Lung (tissue), 12 donors: Measurements from ENCODE around the gene SULT1B1. TPM values are rescaled to one million over a fixed set of nuclear protein-coding genes. Genes with fewer than 3 reads are reported as not detected.
A peak's percentile ranks its signal among the peaks of the same experiment; 100 is the strongest.

Experiments
- ATAC-seq: fragments of 200-7000 bp; cut with Tn5 transposase; one replicate; pipeline ENCODE4 v1.9.1; 2020; ENCODE audit warnings: moderate number of reproducible peaks; ENCODE audit not compliant: insufficient read depth, low FRiP score
- DNase-seq, 3 donors: peaks; one replicate each; pipeline ENCODE4 v3.0.0-alpha.2; 2013 to 2017
- H3K27ac ChIP-seq, 2 donors: one replicate each; pipeline ENCODE4 v1.5.1; 2013; ENCODE audit warnings: mild to moderate bottlenecking in 2 of 2, moderate library complexity in 2 of 2, control low read depth in 1 of 2, inconsistent platforms in 1 of 2, low read depth in 1 of 2, low read length in 1 of 2
- H3K27me3 ChIP-seq, 3 donors: one replicate each; pipeline ENCODE4 v1.5.1; 2013; ENCODE audit warnings: low read length in 2 of 3; ENCODE audit not compliant: control insufficient read depth in 3 of 3, insufficient read depth in 3 of 3
- H3K36me3 ChIP-seq, 4 donors: one replicate each; pipeline ENCODE4 v1.5.1; 2013; ENCODE audit warnings: low read length in 4 of 4, mild to moderate bottlenecking in 1 of 4, moderate library complexity in 1 of 4; ENCODE audit not compliant: control insufficient read depth in 4 of 4, insufficient read depth in 4 of 4
- H3K4me1 ChIP-seq, 5 donors: one replicate each; pipeline ENCODE4 v1.5.1; 2013; ENCODE audit warnings: low read length in 5 of 5, mild to moderate bottlenecking in 2 of 5, moderate library complexity in 1 of 5; ENCODE audit not compliant: control insufficient read depth in 5 of 5, insufficient read depth in 5 of 5
- H3K4me3 ChIP-seq: one replicate; pipeline ENCODE4 v1.5.1; 2013; ENCODE audit warnings: mild to moderate bottlenecking, control low read depth, moderate library complexity
- H3K9ac ChIP-seq, 2 donors: one replicate each; pipeline ENCODE4 v1.5.1; 2013; ENCODE audit warnings: low read length in 2 of 2, control low read depth in 1 of 2; ENCODE audit not compliant: insufficient read depth in 1 of 2
- H3K9me3 ChIP-seq, 4 donors: one replicate each; pipeline ENCODE4 v1.5.1; 2013; ENCODE audit warnings: low read length in 3 of 4, mild to moderate bottlenecking in 1 of 4, moderate library complexity in 1 of 4; ENCODE audit not compliant: control insufficient read depth in 4 of 4, insufficient read depth in 3 of 4
- WGBS, 2 donors: extraction: QIAGEN DNeasy Blood & Tissue Kit; methylation state at CpG; one replicate each; pipeline ENCODE4 v1.1.7; 2013; 5-methylcytosine and 5-hydroxymethylcytosine counted together
- polyA plus RNA-seq, 2 donors: library from polyadenylated mRNA; stranded (reverse); fragments of 200-250 nt; gene quantifications; one replicate each; pipeline ENCODE4 v1.2.1, GENCODE V29; 2013
- total RNA-seq, 2 donors: library from RNA; depleted of rRNA in 1 of 2; stranded (reverse); fragments of >200 nt in 1 of 2; gene quantifications; one replicate each; pipeline ENCODE4 v1.2.1, GENCODE V29; 2014 to 2021
- TF ChIP-seq, protein P1 (sequence below): IDR thresholded peaks from 2 replicates; pipeline ENCODE4 v1.5.1; 2012; ENCODE audit warnings: mild to moderate bottlenecking; ENCODE audit errors: control extremely low read depth, extremely low read depth
- donor health status: control.
- donor health status: control.
- donor health status: Bipolar disorder and iron deficiency.
- donor health status: healthy.
- donor health status: DM: yes; HTN: yes; CAD: no.

The SULT1B1 gene
- total and polyA plus RNA-seq, 4 donors, result 1.0 to 11.0 (median 6.0) TPM

DNA sequence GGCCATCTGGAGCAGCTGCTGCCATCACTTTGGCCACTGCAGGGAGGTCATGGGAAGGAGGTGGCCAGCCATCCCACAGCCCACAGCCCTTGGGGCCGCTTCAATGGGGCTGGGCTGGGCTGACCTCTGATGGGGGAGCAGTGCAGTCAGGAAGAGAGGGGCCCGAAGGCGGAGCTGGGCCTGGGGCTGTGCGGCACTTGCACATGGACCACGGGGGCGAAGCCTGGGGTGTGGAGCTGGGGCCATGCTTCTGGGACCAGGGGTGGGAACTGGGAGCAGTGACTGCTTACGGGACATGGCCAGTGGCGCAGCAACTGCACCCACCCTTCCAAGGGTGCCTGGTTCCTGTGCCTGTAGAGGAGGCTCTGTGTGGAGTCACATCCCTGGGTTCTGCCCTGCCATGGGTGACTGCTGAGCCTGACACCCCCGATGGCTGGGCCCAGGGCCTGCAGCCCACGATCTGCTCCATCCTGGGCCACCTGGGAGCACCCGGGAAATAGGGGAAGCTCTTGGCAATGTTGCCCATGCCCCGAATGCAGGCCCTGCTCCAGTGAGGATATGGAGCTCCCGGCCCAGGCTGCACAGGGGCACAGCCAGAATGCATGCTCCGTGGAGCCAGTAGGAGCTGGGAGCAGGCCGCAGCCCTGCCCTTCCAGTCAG is 22.4 kb upstream of the SULT1B1 start:
- H3K4me3 ChIP-seq, result no peak overlapping the region
- peaks cover 0 to 25% (median 4%) of the 10 kb centered on the region in 5 donors for H3K4me1 ChIP-seq
- 91 to 92% methylated on average over 15 of the region's 15 CpGs for WGBS, 2 donors
- H3K27me3 ChIP-seq, result no peaks in the 10 kb centered on the region
- H3K36me3 ChIP-seq, result no peaks in the 10 kb centered on the region
- H3K9me3 ChIP-seq, result peaks cover 0 to 6% (median 0%) of the 10 kb centered on the region in 4 donors
- H3K27ac ChIP-seq, result no peak overlapping the region
- no peak overlapping the region for H3K9ac ChIP-seq
- DNase-seq (no peak), ATAC-seq (no peak)
- TF ChIP-seq, protein P1, sequence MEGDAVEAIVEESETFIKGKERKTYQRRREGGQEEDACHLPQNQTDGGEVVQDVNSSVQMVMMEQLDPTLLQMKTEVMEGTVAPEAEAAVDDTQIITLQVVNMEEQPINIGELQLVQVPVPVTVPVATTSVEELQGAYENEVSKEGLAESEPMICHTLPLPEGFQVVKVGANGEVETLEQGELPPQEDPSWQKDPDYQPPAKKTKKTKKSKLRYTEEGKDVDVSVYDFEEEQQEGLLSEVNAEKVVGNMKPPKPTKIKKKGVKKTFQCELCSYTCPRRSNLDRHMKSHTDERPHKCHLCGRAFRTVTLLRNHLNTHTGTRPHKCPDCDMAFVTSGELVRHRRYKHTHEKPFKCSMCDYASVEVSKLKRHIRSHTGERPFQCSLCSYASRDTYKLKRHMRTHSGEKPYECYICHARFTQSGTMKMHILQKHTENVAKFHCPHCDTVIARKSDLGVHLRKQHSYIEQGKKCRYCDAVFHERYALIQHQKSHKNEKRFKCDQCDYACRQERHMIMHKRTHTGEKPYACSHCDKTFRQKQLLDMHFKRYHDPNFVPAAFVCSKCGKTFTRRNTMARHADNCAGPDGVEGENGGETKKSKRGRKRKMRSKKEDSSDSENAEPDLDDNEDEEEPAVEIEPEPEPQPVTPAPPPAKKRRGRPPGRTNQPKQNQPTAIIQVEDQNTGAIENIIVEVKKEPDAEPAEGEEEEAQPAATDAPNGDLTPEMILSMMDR, result no peak

DNA sequence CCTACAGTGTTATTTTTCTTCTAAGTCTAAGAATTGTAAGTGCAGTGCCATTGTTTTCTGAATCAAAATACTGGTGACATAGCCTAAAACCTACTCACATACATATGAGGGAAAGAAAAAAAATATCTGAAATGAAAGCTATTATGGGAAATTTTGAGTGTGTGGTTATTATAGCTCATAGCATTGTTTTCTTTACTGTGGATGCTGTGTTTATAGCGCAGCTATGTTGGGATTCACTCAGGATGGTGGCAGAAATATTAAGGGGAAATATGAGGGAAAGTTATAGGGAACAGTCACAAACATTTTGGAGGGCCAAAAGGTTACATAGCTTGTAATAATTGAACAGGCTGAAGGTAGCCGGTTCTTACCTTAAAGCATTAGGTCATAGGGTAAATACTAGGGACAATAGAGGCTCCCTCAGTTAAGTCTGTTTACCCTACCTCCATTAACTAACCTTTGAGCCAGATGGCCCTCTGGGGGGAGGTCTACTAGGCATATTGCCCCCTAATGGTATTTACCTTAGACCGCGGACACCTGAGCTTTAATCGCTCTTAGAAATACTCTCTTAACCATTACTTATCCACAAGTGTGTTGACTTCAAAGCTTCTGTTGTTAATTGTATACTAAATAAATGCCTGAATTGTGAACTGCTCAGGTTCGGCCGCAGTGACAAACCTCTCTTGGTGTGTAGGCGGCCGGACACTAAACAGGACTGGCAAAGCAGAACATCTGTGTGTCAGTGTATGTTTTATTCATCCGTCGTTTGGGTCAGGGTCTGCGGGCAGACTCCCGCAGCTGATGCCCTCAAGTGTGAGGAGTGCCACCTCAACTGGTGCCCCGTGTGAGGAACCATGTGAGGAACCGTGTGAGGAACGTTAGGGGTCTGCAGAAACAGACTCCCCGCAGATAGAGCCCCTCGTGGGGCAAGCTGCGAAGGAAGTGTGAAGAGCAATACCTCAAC is 21.3 kb upstream of the SULT1B1 start:
- no peak for ATAC-seq
- H3K4me3 ChIP-seq, result no peak overlapping the region
- no peak overlapping the region for H3K27ac ChIP-seq
- peaks cover 0 to 29% (median 5%) of the 10 kb centered on the region in 5 donors for H3K4me1 ChIP-seq
- DNase-seq, result peak in 1 of 3 donors; percentile 24
- 89 to 94% methylated on average over 19 of the region's 19 CpGs for WGBS, 2 donors
- H3K9me3 ChIP-seq, result peaks cover 0 to 6% (median 0%) of the 10 kb centered on the region in 4 donors
- H3K36me3 ChIP-seq, result no peaks in the 10 kb centered on the region
- TF ChIP-seq, protein P1, result no peak
- H3K9ac ChIP-seq, result no peak overlapping the region
- no peaks in the 10 kb centered on the region for H3K27me3 ChIP-seq

DNA sequence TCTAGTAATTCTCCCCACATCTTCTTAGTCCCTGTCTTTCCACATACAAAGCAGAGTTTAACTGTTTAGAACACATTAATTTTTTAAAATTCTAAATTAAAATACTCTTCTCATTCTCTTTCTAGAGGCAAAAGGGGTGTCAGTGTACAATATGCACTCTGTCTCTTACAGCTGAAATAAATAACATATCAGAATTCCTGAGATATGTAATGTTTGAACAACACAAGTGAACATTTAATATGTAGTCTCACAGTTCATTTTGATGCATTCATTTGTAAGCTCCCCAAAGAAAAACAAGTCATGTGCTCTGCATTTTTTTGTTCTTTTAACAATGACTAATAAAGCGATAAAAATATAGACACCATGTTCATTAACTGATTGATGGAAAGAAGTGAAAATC is 19.7 kb upstream of the SULT1B1 start:
- H3K9ac ChIP-seq, result no peak overlapping the region
- TF ChIP-seq, protein P1, result no peak
- no peak for ATAC-seq
- WGBS, 2 donors, result 79 to 87% methylated on average over 1 of the region's 1 CpG
- DNase-seq, result peak in 2 of 3 donors; percentile 91 to 95
- no peak overlapping the region for H3K4me3 ChIP-seq
- H3K27ac ChIP-seq, result no peak overlapping the region
- no peaks in the 10 kb centered on the region for H3K36me3 ChIP-seq
- peaks cover 0 to 6% (median 0%) of the 10 kb centered on the region in 4 donors for H3K9me3 ChIP-seq
- no peaks in the 10 kb centered on the region for H3K27me3 ChIP-seq
- peaks cover 0 to 44% (median 5%) of the 10 kb centered on the region in 5 donors for H3K4me1 ChIP-seq
